ENCODE data around the gene CACFD1. TPM values are rescaled to one million over a fixed set of nuclear protein-coding genes. Genes with fewer than 3 reads are reported as not detected.

CACFD1 gene
- total and polyA plus RNA-seq, 9 of the 15 experiments (the other 6 are each of a cell fraction or from before 2014, with no cell fraction given), result 0.11 to 1.4 (median 1.1) TPM; not detected in 2

GRCh38 chr9:133417541-133418461, 42.0 kb upstream of the CACFD1 start, which contains the start of gene REXO4 (continued):
- TF ChIP-seq FOXK2 (conservative IDR thresholded peaks at IDR 0.05 in 1 of 2, IDR thresholded peaks at IDR 0.05 in 1 of 2; ENCODE audit: low read depth in 2 of 2) (peak; percentile 75 to 80; a peak in 3 of 4 replicates), CTBP1 (IDR thresholded peaks at IDR 0.05; ENCODE audit: borderline replicate concordance) (peak; percentile 97), TAF1 (IDR thresholded peaks at IDR 0.05; ENCODE audit: control insufficient read depth, extremely low read depth, insufficient read depth, low read length, severe bottlenecking) (peak; percentile 87), ZNF175 (CRISPR knock-in tag; IDR thresholded peaks at IDR 0.05; ENCODE audit: low read depth) (no peak), CLOCK (CRISPR knock-in tag; IDR thresholded peaks at IDR 0.05; ENCODE audit: borderline replicate concordance) (no peak), HOMEZ (CRISPR knock-in tag; IDR thresholded peaks at IDR 0.05) (no peak)
